Astrocyte (in vitro differentiated cells and primary cell): Measurements from ENCODE around the gene KCNMA1.

Experiments used
- EZH2 ChIP-seq: IDR thresholded peaks from 2 replicates; pipeline ENCODE4 v1.6.1; 2012; ENCODE audit warnings: mild to moderate bottlenecking, low read length, inconsistent platforms; ENCODE audit not compliant: insufficient read depth
- TF ChIP-seq, protein P1 (sequence below): IDR thresholded peaks from 2 replicates; pipeline ENCODE4 v1.5.1; 2011; ENCODE audit warnings: low read depth, mild to moderate bottlenecking, inconsistent platforms, low read length, moderate library complexity; ENCODE audit not compliant: insufficient read depth

DNA sequence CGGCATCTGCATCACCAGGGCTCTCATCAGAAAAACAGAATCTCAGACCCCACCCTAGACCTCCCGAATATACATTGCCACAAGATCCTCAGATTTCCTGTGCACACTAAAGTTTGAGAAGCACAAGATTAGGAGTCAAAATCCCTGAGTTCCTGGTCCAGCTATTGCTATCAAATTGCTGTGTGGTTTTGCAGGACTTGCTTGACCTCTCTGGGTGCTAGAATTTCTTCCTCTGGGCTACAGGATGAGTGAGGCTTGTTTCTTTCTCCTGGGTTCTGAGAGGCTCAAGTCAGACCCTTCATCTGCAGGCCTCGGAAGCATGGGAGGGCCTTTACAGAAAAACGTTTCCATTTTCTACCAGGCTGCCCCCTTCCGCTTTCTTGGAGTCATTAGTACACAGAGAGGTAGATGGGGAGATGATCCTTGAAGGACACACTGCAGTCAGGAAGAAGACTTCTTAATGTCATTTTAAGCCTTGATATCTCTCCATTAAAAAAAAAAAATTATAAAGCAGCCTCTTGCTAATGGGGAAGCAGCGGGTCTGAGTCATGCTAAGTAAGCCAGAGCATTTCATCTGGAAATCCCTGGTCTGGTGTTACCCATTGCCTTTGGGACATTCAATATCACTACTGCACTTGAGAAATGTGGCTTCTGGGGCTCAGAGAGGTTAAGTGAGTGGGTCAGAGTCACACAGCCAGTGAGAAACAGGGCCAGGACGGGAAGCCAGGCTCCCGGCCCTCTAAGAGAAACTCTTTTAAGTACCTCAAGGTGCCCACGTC, 173.5 kb downstream of the KCNMA1 start:
- TF ChIP-seq, protein P1, sequence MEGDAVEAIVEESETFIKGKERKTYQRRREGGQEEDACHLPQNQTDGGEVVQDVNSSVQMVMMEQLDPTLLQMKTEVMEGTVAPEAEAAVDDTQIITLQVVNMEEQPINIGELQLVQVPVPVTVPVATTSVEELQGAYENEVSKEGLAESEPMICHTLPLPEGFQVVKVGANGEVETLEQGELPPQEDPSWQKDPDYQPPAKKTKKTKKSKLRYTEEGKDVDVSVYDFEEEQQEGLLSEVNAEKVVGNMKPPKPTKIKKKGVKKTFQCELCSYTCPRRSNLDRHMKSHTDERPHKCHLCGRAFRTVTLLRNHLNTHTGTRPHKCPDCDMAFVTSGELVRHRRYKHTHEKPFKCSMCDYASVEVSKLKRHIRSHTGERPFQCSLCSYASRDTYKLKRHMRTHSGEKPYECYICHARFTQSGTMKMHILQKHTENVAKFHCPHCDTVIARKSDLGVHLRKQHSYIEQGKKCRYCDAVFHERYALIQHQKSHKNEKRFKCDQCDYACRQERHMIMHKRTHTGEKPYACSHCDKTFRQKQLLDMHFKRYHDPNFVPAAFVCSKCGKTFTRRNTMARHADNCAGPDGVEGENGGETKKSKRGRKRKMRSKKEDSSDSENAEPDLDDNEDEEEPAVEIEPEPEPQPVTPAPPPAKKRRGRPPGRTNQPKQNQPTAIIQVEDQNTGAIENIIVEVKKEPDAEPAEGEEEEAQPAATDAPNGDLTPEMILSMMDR: no peak
- no peak for TF ChIP-seq EZH2
